ENCODE measurements around the gene NTSR1.

Gene NTSR1

DNA sequence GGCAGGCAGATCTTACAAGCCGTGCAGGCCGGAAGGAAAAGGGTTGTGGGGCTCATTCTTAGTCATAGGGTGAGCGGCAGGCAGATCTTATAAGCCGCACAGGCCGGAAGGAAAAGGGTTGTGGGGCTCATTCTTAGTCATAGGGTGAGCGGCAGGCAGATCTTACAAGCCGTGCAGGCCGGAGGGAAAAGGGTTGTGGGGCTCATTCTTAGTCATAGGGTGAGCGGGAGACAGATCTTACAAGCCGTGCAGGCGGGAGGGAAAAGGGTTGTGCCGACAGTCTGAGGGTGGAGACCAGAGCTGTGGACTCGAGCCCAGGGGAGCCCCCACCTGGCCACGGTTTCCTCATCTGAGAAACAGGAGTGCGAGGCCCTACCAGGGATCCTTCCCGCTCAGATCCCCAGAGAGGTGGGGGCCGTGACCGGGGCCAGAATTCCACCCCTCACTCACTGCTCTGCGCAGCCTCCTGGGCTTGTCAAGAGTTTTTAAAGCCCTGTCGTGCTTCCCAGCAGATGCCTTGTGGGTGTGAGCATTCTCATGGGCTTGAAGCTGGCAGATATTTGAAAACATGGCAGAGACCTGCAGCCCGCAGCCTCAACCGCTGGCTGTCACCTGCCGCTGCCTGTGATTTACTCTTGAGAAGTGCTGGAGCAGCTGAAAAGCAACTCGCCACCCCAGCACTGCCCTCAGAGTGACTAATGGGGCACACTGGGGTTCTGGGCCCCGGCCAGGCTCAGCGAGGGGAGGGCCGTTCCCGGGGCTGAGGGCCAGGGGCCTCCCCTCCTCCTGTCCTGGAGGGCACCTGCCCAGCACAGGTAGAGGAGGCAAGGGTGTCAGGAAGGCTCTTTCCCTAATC lies 31.9 kb downstream of the NTSR1 start:
- no peak for DNase-seq (ENCODE audit: low spot score)

DNA sequence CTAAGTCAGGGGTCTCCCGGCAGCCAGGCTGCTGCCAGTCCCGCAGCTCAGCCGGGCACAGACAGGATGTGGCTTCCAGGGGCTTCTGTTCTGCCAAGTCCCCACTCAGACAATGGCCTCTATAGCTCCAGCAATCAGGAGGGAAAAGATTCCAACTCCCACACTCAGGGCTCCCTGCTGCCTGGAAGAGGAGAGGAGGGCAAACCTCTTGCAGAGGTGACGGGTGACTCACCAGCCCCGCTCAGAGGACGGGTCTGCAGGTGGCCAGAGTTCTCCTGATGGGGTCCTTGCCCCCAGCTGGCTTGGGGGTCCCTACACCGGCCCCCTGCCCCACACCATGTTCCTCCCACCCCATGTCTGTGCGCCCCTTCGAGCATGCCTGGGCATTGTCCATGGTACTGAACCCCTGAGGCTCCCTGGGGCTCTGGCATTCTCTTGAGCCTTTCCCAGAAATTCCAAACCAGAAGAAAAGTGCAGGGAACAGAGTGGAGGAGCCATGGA lies 32.6 kb downstream of the NTSR1 start:
- DNase-seq (ENCODE audit: low spot score), result peak; percentile 75

DNA sequence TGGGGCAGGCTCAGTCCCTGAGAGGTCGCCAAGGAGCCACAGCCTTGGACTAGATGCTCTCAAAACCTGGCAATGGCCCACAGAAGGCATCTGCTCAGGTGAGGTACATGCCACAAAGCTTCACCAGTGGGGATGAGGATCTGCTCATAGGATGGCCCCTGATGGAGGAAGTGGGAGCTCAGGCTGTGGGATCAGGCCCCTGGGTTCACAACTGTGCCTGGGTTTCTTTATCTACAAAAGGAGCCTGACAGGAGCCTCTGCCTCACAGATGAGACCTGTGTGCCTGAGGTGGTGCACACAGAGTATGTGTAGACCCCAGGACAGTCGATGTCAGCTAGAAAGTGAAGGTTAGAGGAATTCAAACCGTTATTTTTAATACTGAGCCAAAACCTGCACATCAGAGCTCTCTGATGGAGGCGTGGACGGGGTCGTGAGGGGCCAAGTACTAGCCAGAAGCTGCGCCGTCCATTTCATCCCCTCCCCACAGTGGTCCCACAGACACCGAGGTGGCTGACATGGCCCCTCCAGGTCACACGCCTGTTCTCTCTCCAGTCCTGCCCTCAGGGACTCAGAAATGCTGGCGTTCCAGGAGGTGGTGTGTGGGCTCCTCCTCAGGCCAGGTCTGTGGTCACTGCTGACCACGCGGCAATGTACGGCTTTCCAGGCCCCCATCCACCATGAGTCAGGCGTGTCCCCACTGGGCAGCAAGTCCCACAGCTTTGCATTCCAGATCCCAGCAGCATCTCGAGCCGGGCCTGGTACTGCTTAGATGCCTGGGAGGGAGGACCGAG lies 33.3 kb downstream of the NTSR1 start:
- DNase-seq (ENCODE audit: low spot score), result no peak

DNA sequence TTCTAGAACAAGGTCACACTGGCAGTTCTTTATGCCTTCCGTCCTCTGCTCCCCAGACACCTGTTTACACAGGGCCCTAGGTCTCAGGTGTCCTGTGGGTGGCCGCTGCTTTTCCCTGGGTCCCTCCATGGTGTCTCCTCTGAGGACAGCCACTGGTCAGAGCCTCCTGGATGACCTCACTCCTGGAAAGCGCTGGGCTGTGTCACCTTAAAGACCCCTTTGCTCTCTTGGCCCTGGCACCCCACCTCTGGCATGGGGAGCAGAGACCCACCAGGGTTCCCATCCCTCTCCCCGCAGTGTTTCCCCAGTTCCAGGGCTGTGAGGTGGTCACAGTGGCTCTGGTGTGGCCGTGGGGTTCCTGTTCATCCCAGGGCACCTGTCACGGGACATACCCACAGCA lies 33.9 kb downstream of the NTSR1 start:
- no peak for DNase-seq (ENCODE audit: low spot score)

DNA sequence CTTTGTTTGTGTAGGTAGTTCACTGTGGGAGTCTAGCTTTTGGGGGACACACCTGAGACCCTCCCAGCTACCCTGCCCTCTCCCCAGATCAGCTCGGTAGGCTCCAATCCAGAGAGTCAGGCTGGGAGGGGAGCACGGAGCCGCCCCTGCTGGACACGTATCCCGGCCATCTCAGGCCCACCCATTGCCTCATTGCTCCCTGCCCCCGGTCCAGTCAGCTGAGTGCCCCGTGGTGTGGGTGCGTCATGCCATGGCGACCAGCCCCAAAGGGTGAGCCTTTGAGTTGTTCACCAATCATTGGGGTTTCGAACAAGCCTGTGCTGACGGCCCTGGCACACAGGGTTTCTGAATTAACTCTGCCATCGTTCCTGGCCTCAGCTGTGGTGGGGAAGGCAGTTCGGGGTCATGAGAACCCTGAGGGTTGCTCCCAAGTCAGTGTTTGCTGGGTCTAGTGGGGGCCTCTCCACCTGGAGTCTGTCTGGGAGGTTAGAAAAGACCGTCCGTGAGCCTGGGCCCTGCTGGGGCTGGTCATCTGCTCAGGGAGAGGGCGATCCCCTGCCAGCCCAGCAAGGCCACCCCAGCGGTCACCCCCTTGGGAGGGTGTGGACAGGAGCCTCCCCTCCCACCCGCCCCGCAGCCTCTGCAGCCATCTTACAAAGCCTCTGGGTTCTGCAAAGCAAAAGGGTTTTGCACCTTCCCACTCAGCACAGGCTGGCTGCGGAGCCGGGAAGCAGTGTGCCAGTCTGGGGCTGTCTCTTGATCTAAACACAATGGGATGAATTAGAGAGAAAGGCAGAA lies 34.5 kb downstream of the NTSR1 start:
- no peak for DNase-seq (ENCODE audit: low spot score)

DNA sequence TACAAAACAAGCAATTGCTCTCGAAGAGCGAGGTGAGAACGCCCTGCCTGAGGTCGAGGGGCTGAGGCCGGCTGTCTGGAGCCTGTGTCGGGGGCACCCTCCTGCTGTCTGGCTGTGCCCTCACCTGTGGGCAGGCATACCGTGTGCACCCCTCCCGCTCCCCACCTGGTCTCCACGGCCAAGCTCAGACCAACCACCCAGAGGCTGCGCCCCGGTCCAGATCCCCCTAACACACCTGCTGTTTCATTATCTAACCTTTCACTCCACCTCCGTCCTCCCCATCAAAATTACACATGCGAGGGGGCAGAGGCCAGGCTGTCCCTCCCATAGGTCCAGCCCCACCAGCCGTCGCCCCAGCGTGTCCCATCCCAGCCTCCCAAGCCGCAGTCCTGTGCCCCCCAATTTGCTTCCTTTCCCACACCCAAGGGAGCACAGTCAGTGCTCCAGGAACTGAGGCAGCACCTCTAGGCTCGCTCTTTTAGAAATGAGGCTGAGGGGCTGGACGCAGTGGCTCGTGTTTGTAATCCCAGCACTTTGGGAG lies 35.2 kb downstream of the NTSR1 start:
- DNase-seq (ENCODE audit: low spot score), result no peak

DNA sequence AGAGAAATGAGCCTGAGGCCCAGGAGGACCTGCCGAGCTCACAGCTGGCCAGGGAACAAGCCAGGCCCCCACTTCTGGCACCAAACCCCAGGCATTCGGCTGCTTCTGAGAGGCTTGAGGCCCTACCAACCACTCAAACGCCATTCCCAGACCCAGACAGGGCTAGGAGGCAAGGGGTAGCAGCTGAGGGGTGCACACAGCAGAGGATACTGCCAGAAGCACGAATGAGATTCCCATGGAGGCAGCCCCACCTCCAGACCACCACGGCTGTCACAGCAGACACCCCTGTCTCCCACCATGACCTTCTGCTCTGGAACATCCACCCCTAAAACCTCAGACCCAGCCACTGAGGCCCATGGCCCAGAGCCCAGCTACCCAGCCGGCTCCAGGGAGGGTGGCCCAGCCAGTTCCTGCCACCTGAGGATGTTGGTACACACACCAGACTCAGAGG lies 36.1 kb downstream of the NTSR1 start:
- no peak for DNase-seq (ENCODE audit: low spot score)

DNA sequence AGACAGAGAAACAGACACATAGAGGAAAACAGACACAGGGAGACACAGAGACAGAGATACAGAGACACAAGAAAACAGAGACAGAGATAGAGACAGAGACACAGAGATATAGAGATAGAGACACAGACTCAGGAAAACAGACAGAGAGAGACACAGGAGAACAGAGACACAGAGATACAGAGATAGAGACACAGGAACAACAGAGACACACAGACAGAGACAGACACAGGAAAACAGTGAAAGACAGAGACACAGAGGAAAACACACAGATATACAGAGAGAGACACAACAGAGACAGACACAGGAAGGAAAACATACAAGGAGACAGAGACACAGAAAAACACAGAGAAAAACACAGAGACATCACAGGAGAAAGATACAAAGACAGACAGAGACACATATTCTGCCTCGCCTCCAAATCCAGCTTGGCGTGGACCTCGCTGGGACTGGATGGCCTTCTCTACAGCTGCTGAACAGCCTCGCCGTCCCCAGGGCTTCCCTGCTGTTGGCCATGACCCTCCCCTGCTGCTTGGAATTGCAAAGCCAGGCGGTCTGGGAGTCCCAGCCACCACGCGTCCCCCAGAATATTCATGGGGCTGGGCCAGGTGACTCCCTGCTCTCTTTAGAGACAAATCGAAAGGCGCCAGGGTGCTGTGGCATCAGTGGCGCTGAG lies 36.8 kb downstream of the NTSR1 start:
- no peak for DNase-seq (ENCODE audit: low spot score)

DNA sequence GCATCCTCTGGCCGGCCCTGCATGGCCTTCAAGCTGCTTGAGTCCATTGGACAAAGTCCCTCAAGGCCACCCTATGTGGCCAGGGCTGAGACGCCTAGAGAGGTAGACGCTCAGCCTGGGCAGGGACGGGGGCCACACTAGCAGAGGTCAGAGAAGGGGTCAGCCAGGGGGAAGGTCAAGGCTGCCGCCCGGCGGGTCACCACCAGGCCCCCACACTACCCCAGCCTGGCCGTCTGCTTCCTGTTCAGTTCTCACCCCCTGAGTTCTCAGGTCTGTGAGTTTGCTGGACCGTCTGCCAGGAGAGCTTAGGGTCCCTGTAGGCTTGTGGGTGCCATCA lies 37.3 kb downstream of the NTSR1 start:
- DNase-seq (ENCODE audit: low spot score), result no peak

DNA sequence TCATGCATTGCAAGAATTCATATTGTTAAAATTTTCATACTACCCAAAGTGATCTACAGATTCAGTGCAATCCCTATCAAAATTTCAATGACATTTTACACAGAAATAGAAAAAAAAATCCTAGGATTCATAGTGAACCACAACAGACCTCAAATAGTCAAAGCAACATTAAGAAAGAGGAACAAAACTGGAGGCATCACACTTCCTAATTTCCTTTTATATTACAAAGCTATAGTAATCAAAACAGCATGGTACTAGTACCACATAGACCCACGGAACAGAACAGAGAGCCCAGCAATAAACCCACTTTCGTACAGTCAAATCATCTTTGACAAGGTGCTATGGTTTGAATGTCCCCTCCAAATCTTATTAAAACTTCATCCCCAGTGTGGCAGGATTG lies 39.7 kb downstream of the NTSR1 start:
- no peak for DNase-seq (ENCODE audit: low spot score)

DNA sequence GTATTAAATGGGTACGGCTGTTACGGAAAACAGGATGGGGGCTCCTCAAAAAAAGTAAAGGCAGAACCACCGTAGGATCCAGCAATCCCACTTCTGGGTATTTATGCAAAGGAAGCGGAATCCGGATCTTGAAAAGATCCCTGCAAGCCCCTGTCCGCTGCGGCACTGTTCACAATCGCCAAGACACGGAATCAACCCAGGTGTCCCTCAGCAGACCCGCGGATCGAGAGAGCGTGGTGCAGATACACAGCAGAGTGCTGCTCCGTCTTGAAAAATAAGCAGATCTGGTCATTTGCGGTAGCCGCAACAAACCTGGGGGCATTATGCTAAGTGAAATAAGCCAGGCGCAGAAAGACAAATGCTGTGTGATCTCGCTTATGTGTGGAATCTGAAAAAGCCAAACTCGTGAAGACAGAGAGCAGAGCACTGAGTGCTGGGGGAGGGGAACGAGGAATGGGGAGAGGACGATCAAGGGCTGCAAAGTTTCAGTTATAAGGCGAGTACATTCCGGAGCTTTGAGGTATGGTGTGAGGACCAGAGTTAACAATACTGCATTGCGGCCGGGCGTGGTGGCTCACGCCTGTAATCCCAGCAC lies 41.3 kb downstream of the NTSR1 start:
- DNase-seq (ENCODE audit: low spot score), result no peak

DNA sequence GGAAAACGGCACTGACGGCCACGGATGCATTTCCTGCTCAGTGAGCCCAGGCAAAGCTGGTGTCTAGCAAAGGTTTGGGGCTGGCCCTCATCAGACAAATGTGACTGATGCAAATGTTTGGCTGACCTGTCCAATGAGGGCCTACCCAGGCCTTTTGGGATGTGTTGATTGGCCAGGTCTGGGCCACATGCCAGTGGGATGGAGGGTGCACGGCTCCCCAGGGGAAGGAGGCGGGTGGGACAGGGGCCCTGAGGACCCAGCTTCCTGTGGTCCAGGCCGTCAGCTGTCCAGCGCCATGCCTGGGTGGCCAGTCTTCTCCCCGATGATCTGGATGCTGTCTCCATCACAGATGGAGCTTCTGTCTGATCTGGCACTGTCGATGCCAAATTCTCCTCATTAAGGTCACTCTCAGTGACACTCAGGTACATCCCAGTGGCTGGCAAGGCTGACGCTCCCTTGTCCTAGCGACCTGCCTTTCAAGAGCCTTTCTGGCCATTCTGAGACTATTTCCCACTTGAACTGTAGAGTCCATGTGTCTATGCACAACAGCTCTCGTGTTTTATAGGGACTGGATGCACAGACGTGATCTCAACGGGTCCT lies 43.0 kb downstream of the NTSR1 start:
- no peak for DNase-seq (ENCODE audit: low spot score)

DNA sequence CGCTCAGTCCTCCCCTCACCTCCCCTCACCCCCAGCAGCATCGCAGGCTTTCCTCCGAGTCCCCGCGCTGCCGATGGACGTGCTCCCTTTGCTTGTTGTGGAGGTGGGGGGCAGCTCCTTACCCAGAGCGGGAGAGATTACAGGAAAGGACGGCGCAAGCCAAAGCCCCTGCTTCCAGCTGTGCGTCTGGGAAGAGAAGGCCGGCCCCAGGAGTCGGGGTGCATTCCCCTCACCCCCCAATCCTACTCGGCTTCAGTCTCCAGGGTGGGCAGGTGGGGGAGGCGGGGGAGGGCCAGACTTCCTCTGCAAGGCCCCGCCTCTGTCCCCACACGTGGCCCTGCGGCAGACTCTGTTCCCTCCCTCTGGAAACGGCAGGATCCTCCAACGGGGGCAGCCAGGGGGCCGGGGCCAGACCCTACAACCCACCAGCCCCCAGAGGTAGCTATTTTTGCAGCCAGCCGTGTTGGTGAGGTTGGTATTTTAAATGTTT lies 43.6 kb downstream of the NTSR1 start:
- no peak for DNase-seq (ENCODE audit: low spot score)

DNA sequence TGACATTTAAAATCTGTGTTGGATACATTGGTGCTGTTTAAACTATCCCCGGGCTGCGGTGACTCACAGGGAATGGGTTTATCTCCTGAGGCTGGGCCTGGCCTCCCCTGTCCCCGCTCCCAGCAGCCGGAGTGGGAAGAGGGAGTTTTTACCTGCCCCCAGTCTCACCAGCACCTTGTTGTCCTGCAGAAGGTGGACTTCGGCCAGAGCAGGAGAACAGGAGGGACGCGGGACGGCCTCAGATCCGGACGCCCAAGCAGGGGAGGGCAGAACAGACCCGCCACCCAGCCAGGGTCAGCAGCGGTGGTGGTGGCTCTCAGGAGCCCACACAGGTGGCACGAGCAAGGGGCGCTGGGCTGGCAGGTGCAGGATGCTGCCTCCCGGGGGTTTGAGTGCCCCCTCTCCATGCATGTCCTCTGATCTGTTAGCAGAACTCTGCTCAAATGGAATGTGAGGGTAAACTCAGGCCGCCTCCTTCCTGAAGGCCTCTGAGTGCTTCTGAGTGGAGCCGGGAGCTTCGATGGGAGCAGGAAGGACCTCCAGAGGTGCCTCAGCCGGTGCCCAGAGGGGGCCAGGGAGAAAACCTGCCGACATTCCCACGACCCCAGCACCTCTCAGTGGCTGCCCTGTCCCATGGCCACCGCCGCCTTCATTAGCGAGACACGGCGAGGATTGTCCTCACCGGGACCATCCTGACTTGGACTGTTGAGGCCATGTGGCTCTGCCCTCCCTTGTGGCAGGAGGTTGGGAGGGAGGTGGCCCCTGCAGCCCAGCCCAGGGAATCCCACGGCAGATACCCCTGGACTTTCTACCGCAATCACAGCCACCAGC lies 44.2 kb downstream of the NTSR1 start:
- no peak for DNase-seq (ENCODE audit: low spot score)

DNA sequence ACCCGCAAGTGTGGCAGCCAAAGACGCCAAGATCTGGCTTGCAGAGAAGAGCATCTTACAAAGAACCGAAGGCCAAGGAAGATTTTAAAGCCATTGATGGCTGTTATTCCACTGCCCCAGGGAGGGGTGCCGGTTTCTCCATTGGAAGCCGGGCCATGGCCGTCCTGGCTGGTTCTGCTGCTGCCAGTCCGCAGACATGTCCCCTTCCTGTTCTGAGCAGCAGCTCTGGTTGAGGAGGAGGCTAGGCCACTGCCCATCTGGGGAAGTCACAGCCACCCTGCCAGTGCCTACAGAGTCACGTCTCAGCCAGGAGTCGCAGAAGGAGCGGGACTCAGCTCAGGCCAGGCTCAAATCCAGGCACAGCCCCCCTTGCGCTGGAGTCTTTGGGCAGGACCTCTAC lies 45.0 kb downstream of the NTSR1 start:
- no peak for DNase-seq (ENCODE audit: low spot score)

DNA sequence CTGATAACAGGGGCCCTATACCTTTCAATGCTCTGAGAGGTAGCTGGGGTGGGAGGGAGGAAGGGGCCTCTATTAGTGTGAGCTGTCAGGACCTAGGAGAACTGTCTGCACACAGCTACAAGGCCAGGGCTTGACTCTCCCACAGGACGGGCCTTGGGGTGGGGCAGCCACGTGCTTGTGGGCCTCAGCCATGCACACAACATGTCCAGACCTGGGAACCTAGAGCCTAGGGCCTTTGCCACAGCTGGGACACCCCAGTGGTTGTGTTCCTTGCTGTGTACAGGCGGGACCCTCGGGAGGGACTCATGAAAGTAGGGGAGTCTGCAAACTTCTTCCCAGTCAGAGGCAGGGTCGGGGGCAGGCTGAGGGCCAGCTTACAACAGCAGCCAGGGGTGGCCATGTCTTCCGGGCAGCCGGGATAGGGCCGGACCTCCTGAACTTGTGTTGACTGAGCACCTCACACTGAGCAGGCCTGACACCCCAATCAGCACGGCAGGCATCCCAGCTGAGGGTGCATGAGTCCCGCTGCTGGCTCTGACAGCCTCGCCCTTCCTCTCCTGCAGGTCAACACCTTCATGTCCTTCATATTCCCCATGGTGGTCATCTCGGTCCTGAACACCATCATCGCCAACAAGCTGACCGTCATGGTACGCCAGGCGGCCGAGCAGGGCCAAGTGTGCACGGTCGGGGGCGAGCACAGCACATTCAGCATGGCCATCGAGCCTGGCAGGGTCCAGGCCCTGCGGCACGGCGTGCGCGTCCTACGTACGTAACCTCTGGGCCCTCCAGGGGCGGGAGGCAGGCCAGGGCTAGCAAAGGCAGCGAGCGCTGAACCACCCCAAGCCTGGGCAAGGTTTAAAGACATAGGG lies 45.7 kb downstream of the NTSR1 start:
- DNase-seq (ENCODE audit: low spot score), result no peak

DNA sequence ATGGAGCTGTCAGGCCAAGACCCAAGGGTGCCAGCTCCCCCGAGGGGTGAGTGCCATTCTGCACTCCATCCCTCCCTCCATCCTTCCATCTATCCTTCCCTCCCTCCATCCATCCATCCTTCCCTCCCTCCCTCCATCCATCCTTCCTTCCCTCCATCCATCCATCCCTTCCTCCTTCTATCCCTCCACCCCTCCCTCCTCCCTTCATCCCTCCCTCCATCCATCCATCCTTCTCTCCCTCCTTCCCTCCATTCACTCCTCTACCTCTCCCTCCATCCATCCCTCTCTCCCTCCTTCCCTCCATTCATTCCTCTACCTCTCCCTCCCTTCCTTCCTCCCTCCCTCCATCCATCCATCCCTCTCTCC lies 46.3 kb downstream of the NTSR1 start:
- no peak for DNase-seq (ENCODE audit: low spot score)

DNA sequence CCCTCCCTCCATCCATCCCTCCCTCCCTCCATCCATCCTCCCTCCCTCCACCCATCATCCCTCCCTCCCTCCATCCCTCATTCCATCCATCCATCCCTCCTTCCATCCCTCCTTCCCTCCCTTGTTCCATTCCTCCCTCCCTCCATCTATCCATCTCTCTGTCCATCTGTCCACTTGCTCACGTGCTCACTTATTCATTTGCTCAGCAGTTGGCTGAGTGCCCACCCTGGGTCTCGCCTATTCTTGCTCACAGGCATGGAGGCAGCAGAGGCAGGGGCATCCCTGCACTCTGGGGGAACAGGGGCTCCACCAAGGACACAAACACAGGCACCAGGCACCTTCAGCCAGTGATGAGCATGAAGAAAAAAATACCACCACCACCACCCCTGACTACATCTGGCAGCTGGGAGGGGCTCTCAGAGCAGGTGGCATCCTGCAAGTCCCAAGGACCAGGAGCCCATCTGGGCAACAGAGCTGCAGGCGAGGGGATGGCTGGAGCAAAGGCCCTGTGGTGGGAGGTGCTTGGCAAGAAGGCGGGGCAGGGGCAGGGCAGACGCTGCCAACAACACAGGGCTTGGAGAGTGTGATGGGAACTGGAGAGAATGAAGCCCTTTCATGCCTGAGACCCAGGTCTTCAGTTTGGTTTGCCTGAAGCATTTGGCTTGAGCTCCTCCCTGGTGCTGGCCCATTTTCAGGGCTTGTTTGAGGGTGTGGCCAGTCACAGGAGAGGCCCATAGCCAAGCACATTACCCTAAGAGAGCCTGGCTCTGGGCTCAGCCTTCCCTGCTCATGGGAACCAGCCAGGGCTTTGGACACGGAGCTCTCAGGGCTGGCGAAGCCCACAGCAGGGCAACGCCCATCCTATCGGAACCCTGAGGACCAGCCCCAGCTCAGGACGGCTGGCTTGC lies 47.4 kb downstream of the NTSR1 start:
- DNase-seq (ENCODE audit: low spot score), result no peak

Measured in ecto neural progenitor cell (in vitro differentiated cells).